ENCODE measurements around the gene WBP1. TPM values are rescaled to one million over a fixed set of nuclear protein-coding genes. Genes with fewer than 3 reads are reported as not detected.

WBP1 gene
- polyA plus RNA-seq, 2 of the 4 experiments (the other 2 are of a cell fraction): 59.0 to 62.6 TPM

- DNase-seq (ENCODE audit: low read depth in 1 of 2, low spot score in 1 of 2): no peak
- peak overlapping the region; percentile 86 to 91 for H3K27ac ChIP-seq
- POLR2A ChIA-PET: interaction anchor here (0.6 to 3.1 kb wide), 7 partner anchors 8 to 734 kb away, joined by 3 to 37 read pairs (median 5); partner anchors contain the start of genes CCDC142, TPRKB, TTC31 and WBP1
- WGBS (ENCODE audit: missing lambda C conversion rate): 60% methylated on average over 16 of the region's 16 CpGs
- CTCF ChIA-PET: interaction anchor here (0.6 to 5.2 kb wide), 2 partner anchors 11 to 18 kb away, joined by 3 to 37 read pairs; partner anchors contain the start of genes CCDC142 and TTC31
- H3K4me2 ChIP-seq: peak overlapping the region; percentile 92
- no peak for FAIRE-seq
- no peaks in the 10 kb centered on the region for H3K9me3 ChIP-seq
- TF ChIP-seq NPAS2 (CRISPR knock-in tag; IDR thresholded peaks at IDR 0.05; ENCODE audit: borderline replicate concordance) (no peak), HOXA7 (CRISPR knock-in tag; IDR thresholded peaks at IDR 0.05) (0 out of 2 replicates have a peak, but pooled peaks have one; percentile 45)
- peaks cover 16% of the 10 kb centered on the region for H3K4me1 ChIP-seq
- H3K4me3 ChIP-seq: peak overlapping the region; percentile 63
- ATAC-seq: peak in 1 of 2 experiments; percentile 2; a peak in 2 of 6 replicates
Observed at GRCh38 chr2:74471332-74472065, 13.3 kb downstream of the WBP1 start.

GRCh38 chr2:74472086-74472944 is 14.1 kb downstream of the WBP1 start, which contains the start of gene MRPL53:
MRPL53 (minus strand) TSS chr2:74472680; CDS start chr2:74472660, 20 bp downstream.
- no peaks in the 10 kb centered on the region for H3K9me3 ChIP-seq
- peak within 1 kb of the TSS; percentile 63 for H3K4me3 ChIP-seq
- peak within 1 kb of the TSS; percentile 86 to 91 for H3K27ac ChIP-seq
- ATAC-seq: peak; percentile 93 to 94
- FAIRE-seq: no peak
- POLR2A ChIA-PET: interaction anchor here (0.6 to 3.1 kb wide), 7 partner anchors 9 to 32 kb away, joined by 3 to 37 read pairs (median 7); partner anchors contain the start of genes CCDC142, INO80B, TTC31 and WBP1
- H3K4me2 ChIP-seq: peak within 1 kb of the TSS; percentile 92
- WGBS (ENCODE audit: missing lambda C conversion rate): 1% methylated on average over 66 of the region's 66 CpGs
- H3K4me1 ChIP-seq: peaks cover 16% of the 10 kb centered on the region
- peak; percentile 70 to 98 for DNase-seq (ENCODE audit: low read depth in 1 of 2, low spot score in 1 of 2)
- CTCF ChIA-PET: interaction anchor here (0.6 to 5.2 kb wide), 6 partner anchors 10 to 1264 kb away, joined by 3 to 37 read pairs (median 4); partner anchors contain the start of genes CCDC142, LBX2 and TTC31
- TF ChIP-seq EHF (CRISPR knock-in tag; IDR thresholded peaks at IDR 0.05) (no peak; the same call in 1 of the 2 replicates), ATOH8 (CRISPR knock-in tag; IDR thresholded peaks at IDR 0.05; ENCODE audit: low read depth) (no peak), GATA3 (IDR thresholded peaks at IDR 0.05; ENCODE audit: borderline replicate concordance) (peak; percentile 83), CBX2 (IDR thresholded peaks at IDR 0.05; ENCODE audit: borderline replicate concordance, low read depth) (no peak), PHF8 (IDR thresholded peaks at IDR 0.05; ENCODE audit: borderline replicate concordance, low read depth) (peak; percentile 73), ESRRA (IDR thresholded peaks at IDR 0.05; ENCODE audit: borderline replicate concordance, low read length) (no peak; the same call in 1 of the 2 replicates), FOXS1 (CRISPR knock-in tag; IDR thresholded peaks at IDR 0.05) (no peak), BCL3 (IDR thresholded peaks at IDR 0.05) (peak; percentile 97), USF2 (IDR thresholded peaks at IDR 0.05) (0 out of 2 replicates have a peak, but pooled peaks have one; percentile 9), FOSL2 (IDR thresholded peaks at IDR 0.05) (no peak), FOSL2 (CRISPR knock-in tag; IDR thresholded peaks at IDR 0.05) (peak; percentile 39; the same call in 1 of the 2 replicates), REST (IDR thresholded peaks at IDR 0.05) (0 out of 2 replicates have a peak, but pooled peaks have one; percentile 24), MAFK (IDR thresholded peaks at IDR 0.05; ENCODE audit: partially characterized antibody) (peak; percentile 29), CHD4 (IDR thresholded peaks at IDR 0.05; ENCODE audit: borderline replicate concordance) (no peak), BHLHE40 (IDR thresholded peaks at IDR 0.05; ENCODE audit: low read depth, low read length) (no peak), NFE2L2 (conservative IDR thresholded peaks at IDR 0.05; ENCODE audit: low read length) (no peak), HES2 (IDR thresholded peaks at IDR 0.05) (no peak), CBX8 (IDR thresholded peaks at IDR 0.05) (no peak), RAD21 (conservative IDR thresholded peaks at IDR 0.05 in 1 of 2, IDR thresholded peaks at IDR 0.05 in 1 of 2) (no peak), POLR2A (IDR thresholded peaks at IDR 0.05; ENCODE audit: low read length) (peak; percentile 94), FOSB (CRISPR knock-in tag; IDR thresholded peaks at IDR 0.05) (no peak), HEYL (CRISPR knock-in tag; IDR thresholded peaks at IDR 0.05) (no peak), RCOR1 (IDR thresholded peaks at IDR 0.05; ENCODE audit: low read depth, low read length) (no peak), MAZ (IDR thresholded peaks at IDR 0.05; ENCODE audit: borderline replicate concordance, low read depth, low read length) (no peak), TFCP2L1 (CRISPR knock-in tag; IDR thresholded peaks at IDR 0.05) (no peak), NR3C1 (IDR thresholded peaks at IDR 0.05) (no peak)
